Measurements from ENCODE around the gene CPVL.
"Not testable (repeated sequence)": the region's sequence is repeated elsewhere in the genome, so short reads cannot be mapped to it uniquely, and the experiment has no call there.

Gene CPVL

DNA sequence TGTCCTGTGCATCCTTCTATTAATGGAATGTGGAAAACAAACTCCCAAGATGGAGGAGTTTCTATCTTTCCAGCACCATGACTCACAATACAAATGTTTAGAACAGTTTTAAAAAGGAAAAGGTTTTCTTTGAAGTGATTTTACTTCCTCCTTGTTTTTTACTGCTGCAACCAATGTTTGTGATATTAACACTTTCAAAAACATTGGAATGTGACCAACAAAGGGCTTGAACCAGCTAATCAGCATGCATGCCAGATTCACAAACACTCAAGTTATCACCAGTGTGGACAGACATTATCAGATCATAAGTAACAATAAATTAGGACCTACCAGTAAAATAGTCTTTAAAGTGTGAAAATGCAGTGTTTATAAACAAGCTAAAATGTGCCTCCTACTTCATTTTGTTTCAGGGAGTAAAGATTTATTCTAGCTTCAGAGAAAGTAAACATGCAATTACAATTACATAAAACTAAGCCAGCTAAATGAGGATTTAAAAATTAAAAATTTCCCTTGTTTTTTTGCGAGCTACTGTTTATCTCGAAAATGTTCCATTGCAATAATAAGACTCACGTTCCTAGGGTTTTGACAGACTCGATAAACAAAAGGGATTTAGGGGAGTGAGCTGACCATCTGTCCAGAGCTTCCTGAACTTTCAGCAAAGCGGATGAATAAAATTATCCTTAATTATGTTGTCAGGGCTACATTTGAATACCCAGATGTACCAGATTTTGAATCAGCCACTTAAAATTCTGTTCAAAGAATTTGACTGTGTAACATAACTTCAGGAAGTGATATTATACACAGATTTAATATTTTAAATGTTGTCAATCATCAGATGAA, 29.8 kb downstream of the CPVL start:
- no peak for DNase-seq

DNA sequence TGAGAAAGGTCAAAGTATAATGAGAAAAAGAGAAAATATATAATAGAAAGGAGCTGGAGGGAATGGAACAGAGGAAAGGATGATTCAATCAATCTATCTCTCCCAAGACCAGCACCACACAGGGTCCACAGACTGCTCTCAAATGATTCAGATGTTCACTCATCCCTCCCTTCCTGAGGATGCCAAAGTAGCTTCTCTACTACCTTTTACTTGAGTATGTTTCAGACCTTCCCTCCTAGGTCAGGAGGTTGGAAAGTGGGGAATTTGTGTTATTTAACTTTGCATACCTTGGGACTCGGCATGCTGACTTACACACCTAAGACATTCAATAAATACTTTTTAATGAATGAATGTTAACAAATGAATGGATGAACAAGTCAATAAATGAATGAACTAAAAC, 30.6 kb downstream of the CPVL start:
- no peak for DNase-seq

GRCh38 chr7:29115130-29115687, 31.1 kb downstream of the CPVL start:
- DNase-seq: no peak

GRCh38 chr7:29114266-29114665, 32.1 kb downstream of the CPVL start:
- DNase-seq: not testable (repeated sequence)

DNA sequence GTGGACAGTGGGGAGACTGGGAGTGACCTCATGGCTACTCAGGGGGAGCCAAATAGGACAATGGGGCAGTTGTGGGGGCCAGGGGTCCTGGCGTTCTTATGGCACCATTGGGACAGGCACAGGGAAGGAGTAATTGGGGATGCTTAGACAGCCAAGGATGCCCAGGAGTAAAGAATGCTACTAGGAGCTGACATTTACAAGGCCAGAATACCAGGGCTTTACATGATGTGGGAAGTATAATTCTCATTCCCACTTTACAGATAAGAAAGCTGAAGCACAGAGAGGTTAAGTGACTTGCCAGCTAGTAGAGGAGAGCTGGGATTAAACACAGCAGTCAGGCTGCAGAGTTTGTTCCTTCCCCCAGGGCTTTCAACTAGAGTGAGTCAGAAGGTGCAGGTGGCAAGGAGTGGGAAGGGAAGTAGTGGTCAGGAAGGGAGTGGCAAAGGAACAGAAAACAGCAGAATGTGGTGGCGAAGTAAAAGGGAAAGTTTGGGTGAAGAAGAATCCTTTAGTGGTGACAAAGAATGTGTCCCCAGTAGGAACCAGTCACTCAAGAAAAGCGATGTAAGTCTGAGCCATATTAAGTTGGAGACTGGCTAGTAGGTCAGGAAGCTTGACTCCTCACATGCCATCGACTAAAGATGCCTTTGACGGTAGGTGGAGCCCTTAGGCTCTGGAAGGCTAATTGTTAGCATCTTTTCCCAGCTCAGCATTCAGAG, 32.8 kb downstream of the CPVL start:
- no peak for DNase-seq

DNA sequence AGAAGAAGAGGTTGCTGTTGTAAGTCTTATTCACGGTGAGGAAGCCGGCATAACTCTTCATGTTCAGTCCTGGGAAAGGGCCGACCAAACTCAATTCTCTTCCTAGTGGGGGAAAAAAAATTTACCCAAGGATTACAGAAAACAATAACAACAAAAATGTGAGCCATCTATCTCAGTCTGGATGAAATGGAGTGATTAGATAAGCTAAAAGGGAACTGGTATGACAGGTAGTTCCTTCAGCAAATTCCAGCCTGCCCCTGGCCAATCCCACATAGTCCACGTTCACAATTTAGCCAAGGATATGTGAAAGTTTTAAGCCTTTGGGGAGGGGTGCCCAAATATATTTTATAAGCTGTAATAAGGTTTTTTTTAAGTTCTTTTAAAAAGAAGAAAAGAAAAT, 33.6 kb downstream of the CPVL start:
- DNase-seq: no peak

DNA sequence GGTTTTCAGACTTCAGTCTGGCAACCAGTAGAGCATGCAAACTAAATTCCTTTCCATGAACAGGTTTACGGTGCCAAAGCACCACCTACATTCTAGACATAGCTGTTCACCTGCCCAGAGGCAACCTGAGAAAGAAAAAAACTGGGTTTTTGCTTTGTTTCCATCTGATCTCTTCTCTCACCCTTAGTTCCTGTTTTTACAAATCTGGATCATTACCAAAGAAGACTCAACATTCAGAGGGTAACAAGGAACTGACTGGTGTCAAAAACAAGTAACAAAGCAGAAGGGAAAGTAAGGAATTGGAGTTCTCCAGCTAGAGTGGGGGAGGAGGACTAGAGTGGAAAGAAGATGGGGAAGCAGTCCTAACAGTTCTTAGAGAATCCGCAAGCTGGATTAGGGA, 36.4 kb downstream of the CPVL start:
- no peak for DNase-seq

GRCh38 chr7:29109358-29109757, 37.0 kb downstream of the CPVL start:
- DNase-seq: no peak

- DNase-seq: no peak
Measured at GRCh38 chr7:29107056-29107455, 39.3 kb downstream of the CPVL start.

DNA sequence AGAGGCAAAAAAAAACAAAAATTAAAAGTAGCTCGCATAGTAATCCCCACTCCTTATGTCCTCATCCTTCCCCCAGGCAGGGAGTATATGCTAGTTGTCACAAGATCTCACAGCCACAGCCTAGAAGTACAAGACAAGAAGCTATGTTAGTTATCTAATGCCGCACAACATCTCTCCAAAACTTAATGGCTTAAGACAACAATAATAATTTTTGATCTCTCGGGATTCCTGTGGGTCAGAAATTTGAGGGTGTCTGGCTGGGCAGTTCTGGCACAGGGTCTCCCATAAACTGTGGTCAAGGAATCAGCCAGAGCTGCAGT, 39.7 kb downstream of the CPVL start:
- DNase-seq: no peak

DNA sequence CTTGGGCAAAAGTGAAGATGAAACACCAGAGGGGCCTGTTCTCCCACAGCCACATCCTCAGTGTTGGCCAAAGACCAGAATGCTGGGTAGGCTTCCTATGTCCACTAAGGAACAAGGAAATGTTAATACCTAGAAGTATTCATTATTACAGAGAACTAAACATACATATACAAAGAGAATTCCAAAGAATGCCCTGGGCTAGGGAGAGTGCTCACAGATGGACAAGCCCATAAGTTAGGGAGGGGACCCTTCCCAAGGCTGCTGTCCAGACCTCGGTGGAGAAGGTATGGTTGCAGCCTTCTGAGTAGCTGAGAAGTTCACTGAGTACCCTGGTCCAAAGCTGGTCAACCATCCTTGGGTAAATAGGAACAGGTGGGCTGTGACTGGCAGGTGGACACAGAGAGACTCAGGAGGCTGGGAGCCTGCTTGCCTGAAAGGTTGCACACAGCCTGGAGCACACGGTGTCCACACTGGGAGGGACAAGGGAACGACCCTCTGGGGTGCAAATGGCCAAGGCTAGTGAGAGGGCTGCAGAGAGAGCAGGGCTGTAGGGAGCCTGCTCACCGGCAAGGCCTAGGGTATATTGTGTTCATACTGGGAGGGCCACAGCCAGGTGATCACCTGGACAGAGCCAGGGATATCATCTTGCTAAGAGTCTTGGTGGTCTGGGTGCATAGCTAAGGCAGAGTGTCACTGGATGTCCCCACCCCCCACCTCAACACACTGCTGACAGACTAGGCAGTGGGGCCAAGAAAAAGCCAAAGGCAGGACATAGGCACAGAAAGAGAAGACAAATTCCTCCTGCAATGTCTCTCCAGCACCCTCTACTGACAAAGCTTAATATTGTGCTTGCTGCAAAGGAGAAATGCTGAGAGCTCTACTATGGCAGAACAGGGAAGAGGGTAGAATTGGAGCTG, 40.3 kb downstream of the CPVL start:
- DNase-seq: no peak

DNA sequence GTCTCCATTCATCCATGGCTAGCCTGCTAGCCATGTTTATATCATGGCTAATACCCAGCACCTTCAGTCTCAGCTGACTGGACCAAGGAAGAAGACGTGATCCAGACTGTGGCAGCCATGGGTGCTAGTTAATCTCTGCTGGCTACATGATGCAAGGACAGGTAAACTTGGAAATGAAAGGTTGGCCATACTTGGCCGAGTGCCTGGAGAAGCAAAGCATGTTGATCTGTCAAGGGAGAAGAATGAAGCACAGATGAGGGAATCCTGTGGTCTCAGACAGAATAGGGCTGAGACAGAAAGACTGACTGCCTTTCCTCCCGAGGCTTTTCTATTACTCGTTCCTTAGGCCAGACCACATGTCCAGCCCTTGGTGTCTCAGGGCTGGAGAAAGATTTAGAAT, 41.1 kb downstream of the CPVL start:
- no peak for DNase-seq

DNA sequence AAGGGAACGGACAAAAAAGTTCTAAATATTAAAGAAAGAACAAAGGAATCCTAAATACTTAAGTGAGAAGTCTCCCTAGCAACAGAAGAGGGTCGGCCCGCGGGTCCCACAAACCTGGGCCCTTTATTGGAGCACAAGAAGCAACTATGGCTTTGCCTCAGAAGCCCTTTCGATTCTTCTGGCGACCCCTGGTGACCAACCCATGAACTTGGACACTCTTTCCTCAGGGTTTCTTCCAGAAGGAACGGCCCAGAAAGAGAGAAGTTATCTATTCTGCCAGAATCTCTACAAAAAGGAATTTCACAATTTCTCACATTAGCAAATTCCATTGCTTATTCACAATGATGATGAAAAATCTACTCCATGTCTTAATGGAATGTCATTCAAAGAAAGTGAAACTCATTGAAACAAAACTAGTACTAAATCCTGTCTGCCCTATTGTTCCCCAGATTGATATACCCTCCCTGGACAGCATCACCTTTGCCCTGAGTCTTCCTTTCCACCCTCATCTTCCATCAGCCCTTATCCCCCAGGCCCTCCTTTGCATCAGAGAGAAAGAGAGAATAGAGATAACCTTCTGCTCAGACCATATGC, 43.7 kb downstream of the CPVL start:
- no peak for DNase-seq

DNA sequence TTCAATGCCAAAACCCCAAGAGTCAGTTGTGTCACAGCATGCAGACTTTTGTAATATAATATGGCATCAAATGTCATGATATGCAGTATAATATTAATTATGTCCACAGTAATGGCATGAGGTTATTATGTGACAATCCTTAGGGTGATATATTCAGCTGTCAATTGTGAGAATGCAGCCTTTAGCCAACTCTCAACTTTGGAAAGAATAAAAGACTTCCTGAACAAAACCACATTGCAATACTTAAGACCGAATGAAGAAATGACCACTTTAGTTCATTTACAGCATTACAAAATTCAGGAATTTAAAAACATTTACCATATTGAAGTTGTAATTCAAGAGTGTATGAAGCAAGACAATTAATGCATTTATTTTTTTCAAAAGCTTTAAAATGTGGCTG, 45.4 kb downstream of the CPVL start:
- DNase-seq: no peak

DNA sequence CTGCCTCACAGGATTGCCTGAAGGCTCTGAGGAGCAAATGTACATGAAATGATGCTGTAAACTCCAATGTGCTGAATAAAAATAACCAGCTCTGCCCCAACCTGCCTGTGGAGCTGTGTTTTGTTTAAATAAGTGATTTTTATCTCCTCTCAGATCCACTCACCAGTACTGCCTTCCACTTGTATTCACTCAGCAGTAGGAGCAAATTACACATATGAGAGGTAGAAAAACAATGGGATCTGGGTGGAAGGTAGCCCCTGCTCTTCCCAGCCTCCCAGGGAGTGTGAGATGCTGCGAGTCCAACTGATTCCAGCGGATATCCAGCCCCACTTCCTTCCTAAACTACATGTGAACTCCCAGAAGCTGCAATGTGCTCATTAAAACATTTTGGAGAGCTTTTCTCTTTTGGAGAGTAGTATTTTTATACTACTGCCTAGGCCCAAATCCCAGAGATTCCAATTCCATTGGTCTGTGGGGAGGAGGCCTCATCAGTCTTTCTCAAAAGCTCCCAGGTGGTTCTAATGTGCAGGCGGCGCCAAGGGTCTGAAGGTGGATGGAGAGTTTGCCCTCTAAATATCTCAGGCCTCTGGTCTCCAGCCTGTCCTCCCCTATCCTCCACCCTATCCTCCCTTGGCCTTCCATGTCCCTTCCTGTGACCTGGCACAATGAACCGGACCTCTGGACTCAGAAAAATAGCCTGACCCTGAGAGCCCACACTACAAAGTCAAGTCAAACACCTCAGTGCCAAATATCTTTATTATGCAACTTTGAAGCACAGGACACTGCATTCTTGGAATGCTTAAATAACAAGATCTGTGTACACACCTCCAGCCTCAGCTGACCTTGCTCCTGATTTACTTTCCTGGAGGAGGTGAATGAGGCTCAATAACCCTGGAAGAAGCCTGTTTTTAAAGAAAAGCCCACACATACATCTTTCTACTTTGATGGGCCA, 46.2 kb downstream of the CPVL start:
- no peak for DNase-seq

GRCh38 chr7:29096446-29096730, 49.9 kb downstream of the CPVL start:
- no peak for DNase-seq

GRCh38 chr7:29095631-29096445, 50.5 kb downstream of the CPVL start:
- DNase-seq: no peak

GRCh38 chr7:29093091-29093490, 53.2 kb downstream of the CPVL start:
- not testable (repeated sequence) for DNase-seq

- no peak for DNase-seq
Measured at GRCh38 chr7:29091715-29092114, 54.6 kb downstream of the CPVL start.

GRCh38 chr7:29090836-29091601, 55.3 kb downstream of the CPVL start:
- DNase-seq: no peak
